PC-9 (cell line): ENCODE measurements around the gene CIBAR2. TPM values are rescaled to one million over a fixed set of nuclear protein-coding genes. Genes with fewer than 3 reads are reported as not detected.

Experiments used
- BruUV-seq: library from RNA; stranded (reverse); fragments of 400-500 nt; replicated peaks from 2 replicates; lab custom pipeline; 2021; lab: Mats Ljungman, UMichigan
- CTCF ChIA-PET: fragments of 300-600 bp; sonication (Branson Sonifier 250); formaldehyde crosslinking; loops from one replicate; lab custom pipeline; 2022; ENCODE audit warnings: antibody characterized with exemption; lab: Charles Lee
- POLR2A ChIA-PET: fragments of 300-600 bp; sonication (Branson Sonifier 250); formaldehyde crosslinking; loops from one replicate; lab custom pipeline; 2022; ENCODE audit warnings: antibody characterized with exemption; ENCODE audit not compliant: unreplicated experiment; lab: Charles Lee
- DNase-seq, 2 experiments: peaks; one replicate each; pipeline versions ENCODE4 v3.0.0 to v3.0.0-alpha.2; 2015 to 2022; ENCODE audit warnings: mixed read lengths in 1 of 2
- H2AFZ ChIP-seq: fragments of 200-600 bp; sonication (generic); 2 replicates; pipeline ENCODE4 v1.8.1; 2017; ENCODE audit warnings: antibody characterized with exemption
- H3F3A ChIP-seq: fragments of 200-600 bp; sonication (generic); 2 replicates; pipeline ENCODE4 v1.8.1; 2017; ENCODE audit warnings: antibody characterized with exemption, mild to moderate bottlenecking, low read depth; ENCODE audit not compliant: insufficient read depth
- H3K27ac ChIP-seq: fragments of 200-600 bp; sonication (generic); 2 replicates; pipeline ENCODE4 v1.6.1; 2016; ENCODE audit warnings: mixed run types
- H3K27me3 ChIP-seq: fragments of 200-600 bp; sonication (generic); 2 replicates; pipeline ENCODE4 v1.6.1; 2016; ENCODE audit warnings: low read depth, mixed run types; ENCODE audit not compliant: insufficient read depth
- H3K36me3 ChIP-seq: fragments of 200-600 bp; sonication (generic); 2 replicates; pipeline ENCODE4 v1.6.1; 2016; ENCODE audit warnings: low read depth, mixed run types
- H3K4me1 ChIP-seq: fragments of 200-600 bp; sonication (generic); replicated peaks from 2 replicates; pipeline ENCODE4 v1.6.1; 2016; ENCODE audit warnings: mixed run types; ENCODE audit not compliant: insufficient read depth
- H3K4me2 ChIP-seq: fragments of 200-600 bp; sonication (generic); 2 replicates; pipeline ENCODE4 v1.6.1; 2017; ENCODE audit warnings: mixed run types
- H3K4me3 ChIP-seq: fragments of 200-600 bp; sonication (generic); 2 replicates; pipeline ENCODE4 v1.6.1; 2016; ENCODE audit warnings: mixed run types
- H3K79me2 ChIP-seq: fragments of 200-600 bp; sonication (generic); 2 replicates; pipeline ENCODE4 v1.6.1; 2017; ENCODE audit warnings: low read depth, mixed run types
- H3K9me2 ChIP-seq: fragments of 200-600 bp; sonication (generic); 2 replicates; pipeline ENCODE4 v1.8.1; 2017; ENCODE audit warnings: mild to moderate bottlenecking; ENCODE audit not compliant: insufficient read depth
- H3K9me3 ChIP-seq: fragments of 200-600 bp; sonication (generic); 2 replicates; pipeline ENCODE4 v1.8.1; 2016; ENCODE audit warnings: low read depth; ENCODE audit not compliant: insufficient read depth
- H4K20me1 ChIP-seq: fragments of 200-600 bp; sonication (generic); 2 replicates; pipeline ENCODE4 v1.8.1; 2017; ENCODE audit not compliant: insufficient read depth
- CTCF ChIP-seq: fragments of 200-600 bp; sonication (generic); conservative IDR thresholded peaks from 2 replicates; pipeline ENCODE4 v1.6.1; 2017; ENCODE audit warnings: mixed run types, antibody characterized with exemption, mild to moderate bottlenecking, moderate library complexity
- EZH2 ChIP-seq: fragments of 200-600 bp; sonication (generic); IDR thresholded peaks from 2 replicates; pipeline ENCODE4 v1.8.0; 2017; ENCODE audit warnings: antibody characterized with exemption, low read depth
- intact Hi-C: fragments of 100-400 bp; cut with micrococcal nuclease; formaldehyde crosslinking; loops from one replicate; pipeline ENCODE4 v1.10.0; 2022; ENCODE audit not compliant: unreplicated experiment
- total RNA-seq: library from RNA; stranded (reverse); gene quantifications from 2 replicates; pipeline ENCODE4 v1.2.3, GENCODE V29; 2021

The CIBAR2 gene
- total RNA-seq, 1 experiment from 2014 or later: not detected

GRCh38 chr16:85128079-85128837 is 16.0 kb upstream of the CIBAR2 start:
- H3K4me3 ChIP-seq: no peak overlapping the region
- no peak overlapping the region for H3K27ac ChIP-seq
- no peak overlapping the region for H3K4me2 ChIP-seq
- H3K27me3 ChIP-seq: no peaks in the 10 kb centered on the region
- H3K9me2 ChIP-seq: no peaks in the 10 kb centered on the region
- no peak overlapping the region for H2AFZ ChIP-seq
- TF ChIP-seq EZH2 (no peak), CTCF (no peak)
- H3K36me3 ChIP-seq: no peaks in the 10 kb centered on the region
- intact Hi-C loops: no loop called here
- ChIA-PET CTCF (no interaction called here), POLR2A (no interaction called here)
- H3K79me2 ChIP-seq: no peaks in the 10 kb centered on the region
- DNase-seq: no peak
- peaks cover 16% of the 10 kb centered on the region; the same call in 1 of the 2 replicates for H3F3A ChIP-seq
- H4K20me1 ChIP-seq: no peaks in the 10 kb centered on the region; the same call in 1 of the 2 replicates
- no peaks in the 10 kb centered on the region for H3K9me3 ChIP-seq
- no peaks in the 10 kb centered on the region for H3K4me1 ChIP-seq
- no TSS peak for BruUV-seq

DNA sequence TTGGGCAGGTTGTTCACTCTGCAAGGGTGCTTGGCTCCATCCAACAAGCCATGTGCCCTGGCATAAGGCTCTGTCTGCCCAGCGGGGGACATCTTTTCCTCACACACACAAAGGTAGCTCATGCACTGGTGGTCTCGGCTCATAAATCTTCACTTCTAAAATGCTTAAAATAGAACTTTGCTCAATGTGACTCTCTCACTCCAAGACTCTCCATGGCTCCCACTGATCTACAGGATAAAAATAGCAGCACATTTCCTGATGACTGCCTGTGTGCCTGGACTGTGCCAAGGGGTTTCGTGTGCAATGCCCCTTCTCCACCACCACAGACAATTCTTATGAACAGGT is 15.1 kb upstream of the CIBAR2 start:
- TF ChIP-seq CTCF (no peak), EZH2 (no peak)
- ChIA-PET POLR2A (interaction anchor here (0.6 to 0.8 kb wide), 2 partner anchors 173 to 630 kb away, joined by 4 to 7 read pairs; no protein-coding TSS in a partner anchor), CTCF (interaction anchor here (2.1 kb wide), 1 partner anchor 12 kb away, joined by 7 read pairs; no protein-coding TSS in a partner anchor)
- Histone ChIP-seq H4K20me1 (no peaks in the 10 kb centered on the region; the same call in 1 of the 2 replicates), H3K9me2 (no peaks in the 10 kb centered on the region), H3K79me2 (no peaks in the 10 kb centered on the region), H3K27me3 (no peaks in the 10 kb centered on the region), H3K36me3 (no peaks in the 10 kb centered on the region), H3K9me3 (no peaks in the 10 kb centered on the region), H2AFZ (no peak overlapping the region), H3K4me3 (no peak overlapping the region), H3K4me2 (no peak overlapping the region), H3F3A (peaks cover 16% of the 10 kb centered on the region; the same call in 1 of the 2 replicates), H3K4me1 (no peaks in the 10 kb centered on the region), H3K27ac (no peak overlapping the region)
- DNase-seq: no peak
- intact Hi-C loops: no loop called here
- BruUV-seq: no TSS peak

DNA sequence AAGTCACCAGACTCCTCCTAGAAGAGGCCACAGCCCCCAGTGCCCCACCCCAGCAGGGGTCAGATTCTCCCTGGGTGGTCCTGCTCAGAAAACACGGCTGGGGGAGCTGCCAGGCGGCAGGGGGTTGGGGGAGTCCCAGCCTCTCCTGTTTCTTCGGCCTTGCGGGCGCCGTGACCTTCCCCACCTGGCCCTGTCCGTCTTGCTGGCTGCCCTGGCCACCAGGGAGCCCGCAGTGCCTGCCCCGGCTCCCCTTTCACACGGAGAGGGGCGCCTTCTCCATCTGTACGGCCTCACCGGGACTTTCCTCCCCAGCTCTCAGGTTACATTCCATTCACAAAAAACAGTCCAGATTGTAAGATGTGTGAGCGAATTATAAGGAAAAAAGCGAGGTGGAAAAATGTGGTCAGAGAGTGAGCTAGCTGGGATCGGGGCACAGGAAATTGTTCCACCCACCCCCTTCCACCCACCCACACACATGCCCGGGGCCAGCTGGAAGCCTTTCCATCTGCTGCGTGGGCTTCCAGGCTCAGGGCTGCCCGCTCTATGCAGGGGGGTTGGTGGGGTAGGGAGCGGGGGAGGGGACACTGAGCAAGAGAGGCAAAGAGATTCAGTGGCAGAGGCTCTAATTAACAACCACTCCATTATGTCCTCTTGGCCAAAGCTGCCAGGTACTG is 14.6 kb upstream of the CIBAR2 start:
- Histone ChIP-seq H3K79me2 (no peaks in the 10 kb centered on the region), H2AFZ (no peak overlapping the region), H3K36me3 (no peaks in the 10 kb centered on the region), H3K4me3 (no peak overlapping the region), H3K27me3 (no peaks in the 10 kb centered on the region), H3K4me2 (no peak overlapping the region; the same call in 1 of the 2 replicates), H3K9me2 (no peaks in the 10 kb centered on the region), H3K4me1 (no peaks in the 10 kb centered on the region), H4K20me1 (no peaks in the 10 kb centered on the region; the same call in 1 of the 2 replicates), H3F3A (peaks cover 16% of the 10 kb centered on the region; the same call in 1 of the 2 replicates), H3K9me3 (no peaks in the 10 kb centered on the region), H3K27ac (no peak overlapping the region)
- TF ChIP-seq CTCF: no peak
- DNase-seq: no peak
- ChIA-PET POLR2A (interaction anchor here (0.6 to 0.8 kb wide), 2 partner anchors 173 to 630 kb away, joined by 4 to 7 read pairs; no protein-coding TSS in a partner anchor), CTCF (interaction anchor here (2.1 kb wide), 1 partner anchor 12 kb away, joined by 7 read pairs; no protein-coding TSS in a partner anchor)
- intact Hi-C loops: no loop called here
- no TSS peak for BruUV-seq
